ELF-1 (cell line): ENCODE data around the gene SIL1.
A peak's percentile ranks its signal among the peaks of the same experiment; 100 is the strongest.
"Not testable (repeated sequence)": the region's sequence is repeated elsewhere in the genome, so short reads cannot be mapped to it uniquely, and the experiment has no call there.

Experiments
- DNase-seq: peaks from one replicate; pipeline ENCODE4 v3.0.0-alpha.2; 2016; ENCODE audit warnings: low read depth, low spot score

The SIL1 gene

DNA sequence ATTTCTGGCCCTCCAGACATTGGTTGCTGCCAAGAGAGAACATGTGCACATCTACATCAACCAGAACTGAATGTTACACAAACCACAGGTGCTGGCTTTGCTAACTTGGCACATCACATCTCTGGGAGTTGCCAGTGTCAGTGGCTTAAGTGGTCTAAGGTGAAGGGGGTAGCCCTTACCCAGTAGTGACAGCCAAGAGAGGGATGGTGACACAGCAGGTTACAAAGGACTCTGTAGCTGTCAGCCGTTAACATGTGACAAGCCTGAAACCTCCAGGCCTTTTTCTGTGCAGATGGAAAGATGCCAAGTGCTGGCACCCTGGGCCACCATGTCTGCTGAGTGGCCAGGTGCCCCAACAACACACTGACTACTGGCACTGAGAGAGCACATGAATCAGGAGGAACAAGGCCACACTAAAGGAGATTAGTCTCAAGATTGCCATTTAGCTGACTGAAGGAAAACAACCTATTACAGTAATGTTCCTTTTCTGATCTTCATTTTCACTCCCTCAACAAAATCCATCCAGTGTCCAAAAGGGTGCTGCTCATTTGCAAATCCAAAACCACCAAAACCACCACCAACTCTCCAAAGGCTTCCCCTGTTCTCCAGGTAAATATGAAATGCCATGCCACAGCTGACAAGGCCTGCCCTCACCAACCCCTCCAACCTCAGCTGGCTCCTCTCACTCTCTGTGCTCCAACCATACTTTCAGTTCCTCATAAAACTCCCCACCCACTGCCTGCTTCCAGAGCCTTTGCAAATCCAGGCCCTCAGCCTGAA is 20.2 kb downstream of the SIL1 start:
- DNase-seq: no peak

DNA sequence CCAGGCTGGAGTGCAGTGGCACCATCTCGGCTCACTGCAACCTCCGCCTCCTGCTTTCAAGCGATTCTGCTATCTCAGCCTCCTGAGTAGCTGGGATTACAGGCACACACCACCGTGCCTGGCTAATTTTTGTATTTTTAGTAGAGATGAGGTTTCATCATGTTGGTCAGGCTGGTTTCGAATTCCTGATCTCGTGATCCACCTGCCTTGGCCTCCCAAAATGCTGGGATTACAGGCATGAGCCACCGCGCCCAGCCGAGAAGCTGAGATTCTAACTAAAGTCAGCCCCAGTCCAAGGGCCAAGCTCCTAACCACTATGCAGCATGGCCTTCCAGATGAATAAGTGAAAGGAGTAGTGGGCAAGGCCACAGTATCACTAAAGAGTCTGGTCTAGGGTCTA is 20.9 kb downstream of the SIL1 start:
- DNase-seq: not testable (repeated sequence)

- DNase-seq: not testable (repeated sequence)
Observed at GRCh38 chr5:139174382-139174781, 23.8 kb downstream of the SIL1 start.

DNA sequence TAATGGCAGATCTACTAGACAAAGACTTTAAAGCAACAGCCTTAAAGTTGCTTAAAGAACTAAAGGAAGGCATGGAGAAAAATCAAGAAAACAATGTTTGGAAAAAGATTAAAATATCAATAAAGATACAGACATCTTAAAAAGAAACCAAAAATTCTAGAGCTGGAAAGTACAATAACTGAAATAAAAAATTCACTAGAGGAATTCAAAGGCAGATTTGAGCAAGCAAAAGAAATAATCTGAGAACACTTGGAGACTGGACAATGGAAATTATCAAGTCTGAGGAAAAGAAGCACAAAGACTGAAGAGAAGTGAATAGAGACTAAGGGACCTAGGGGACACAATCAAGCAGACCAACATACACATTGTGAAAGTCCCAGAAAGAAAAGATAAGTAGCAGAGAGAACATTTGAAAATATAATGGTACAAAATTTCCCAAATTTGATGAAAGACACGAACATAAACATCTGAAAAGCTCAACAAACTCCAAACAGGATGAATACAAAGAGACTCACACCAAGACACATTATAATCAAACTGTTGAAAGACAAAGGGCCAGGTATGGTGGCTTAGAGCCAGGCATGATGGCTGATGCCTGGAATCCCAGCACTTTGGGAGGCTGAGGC is 26.3 kb downstream of the SIL1 start:
- no peak for DNase-seq

DNA sequence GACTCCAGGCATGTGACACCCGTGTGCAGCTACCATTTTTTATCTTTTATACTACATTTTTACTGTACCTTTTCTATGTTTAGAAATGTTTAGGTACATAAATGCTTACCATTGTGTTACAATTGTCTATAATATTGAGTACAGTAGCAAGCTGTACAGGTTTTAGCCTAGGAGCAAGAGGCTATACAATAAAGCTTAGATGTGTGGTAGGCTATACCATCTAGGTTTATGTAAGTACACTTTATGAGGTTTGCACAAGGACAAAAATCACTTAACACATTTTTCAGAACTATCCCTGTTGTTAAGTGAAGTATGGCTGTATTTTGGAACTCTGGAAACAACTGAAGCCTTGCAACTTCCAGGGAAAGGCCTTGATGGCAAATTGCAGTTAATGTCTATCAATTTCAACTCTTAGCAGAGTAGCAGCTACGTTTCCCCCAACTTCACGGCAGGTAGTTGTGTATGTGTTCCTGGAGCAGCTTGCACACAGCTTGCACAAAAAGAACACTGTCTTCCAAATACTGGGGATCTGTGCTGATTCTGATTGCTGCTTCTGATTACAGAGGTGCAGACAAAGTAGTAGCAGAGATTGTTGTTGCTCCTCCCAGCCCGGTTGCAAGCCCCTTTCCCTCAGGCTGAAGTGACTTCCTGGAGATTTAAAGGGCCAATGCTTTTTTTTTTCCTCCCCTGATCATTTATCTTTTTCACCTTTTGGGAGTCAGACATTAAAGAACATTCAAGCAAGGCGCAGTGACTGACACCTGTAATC is 30.0 kb downstream of the SIL1 start:
- no peak for DNase-seq

DNA sequence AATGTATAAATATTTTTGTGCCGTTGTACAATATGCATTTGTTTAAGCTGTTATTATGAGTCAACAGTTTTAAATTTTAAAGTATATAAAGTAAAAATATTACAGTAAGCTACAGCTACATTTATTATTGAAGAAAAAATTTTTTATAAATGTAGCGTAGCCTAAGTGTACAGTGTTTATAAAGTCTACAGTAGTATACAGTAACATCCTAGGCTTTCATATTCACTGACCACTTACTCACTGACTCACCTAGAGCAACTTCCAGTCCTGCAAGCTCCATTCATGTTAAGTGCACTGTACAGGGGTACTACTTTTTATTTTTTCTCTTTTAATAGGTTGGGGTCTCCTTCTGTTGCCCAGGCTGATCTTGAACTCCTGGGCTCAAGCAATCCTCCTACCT is 30.6 kb downstream of the SIL1 start:
- DNase-seq: no peak

- peak; percentile 40 for DNase-seq
Observed at GRCh38 chr5:139167063-139167462, 31.1 kb downstream of the SIL1 start.

DNA sequence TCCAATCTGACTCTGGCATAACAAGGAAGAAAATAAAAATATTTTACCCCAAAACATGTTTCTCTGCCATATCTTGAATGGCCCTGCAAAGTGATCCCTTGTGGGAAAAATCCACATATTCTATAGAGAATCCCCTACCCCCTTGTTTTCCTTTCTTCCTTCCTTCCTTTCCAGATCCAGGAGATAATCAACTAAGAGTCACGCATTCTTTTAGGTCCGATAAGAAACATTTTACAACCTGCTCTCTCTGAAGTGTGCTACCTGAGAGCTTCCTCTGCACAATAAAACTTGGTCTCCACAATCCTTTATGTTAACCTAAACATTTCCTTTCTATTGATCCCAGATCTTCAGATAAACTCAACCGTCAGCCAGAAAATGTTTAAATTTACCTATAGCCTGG is 33.3 kb downstream of the SIL1 start:
- DNase-seq: not testable (repeated sequence)

DNA sequence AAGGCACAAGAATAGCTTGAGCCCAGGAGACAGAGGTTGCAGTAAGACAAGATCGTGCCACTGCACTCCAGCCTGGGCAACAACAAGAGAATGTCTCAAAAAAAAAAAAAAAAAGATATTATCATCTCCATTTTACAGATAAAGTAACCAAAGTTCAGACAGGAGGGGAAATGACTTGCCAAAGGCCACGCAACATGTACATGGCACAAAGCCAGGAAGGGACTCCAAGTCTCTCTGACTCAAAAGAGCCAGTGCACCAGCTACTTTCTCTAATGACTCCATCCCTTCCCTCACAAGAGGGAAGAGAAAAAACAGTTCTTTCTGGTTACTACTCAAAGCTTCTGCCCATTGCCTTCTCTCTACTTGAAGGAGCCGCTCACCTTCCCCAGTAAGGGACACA is 34.1 kb downstream of the SIL1 start:
- no peak for DNase-seq

- no peak for DNase-seq
Observed at GRCh38 chr5:139162448-139162847, 35.7 kb downstream of the SIL1 start.

- DNase-seq: no peak
Observed at GRCh38 chr5:139158791-139159190, 39.4 kb downstream of the SIL1 start.

DNA sequence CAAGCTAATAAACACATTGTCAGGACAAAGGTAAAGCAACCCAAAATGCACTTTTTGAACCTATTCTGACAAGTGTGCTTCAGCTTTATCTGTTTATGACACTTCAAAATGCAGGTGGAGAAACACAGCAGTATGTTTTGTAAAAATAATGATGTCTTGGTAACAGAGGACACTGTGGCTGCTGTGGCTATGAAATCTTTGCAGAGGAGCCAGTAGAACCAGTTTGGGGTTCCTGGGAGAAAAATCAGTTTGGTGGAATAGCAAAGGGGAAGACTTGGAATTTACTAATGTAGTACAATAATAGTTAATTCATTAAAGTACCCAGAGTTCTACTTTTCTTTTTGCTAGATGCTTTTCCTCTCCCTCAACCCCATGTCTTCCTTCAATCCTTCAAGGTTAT is 40.6 kb downstream of the SIL1 start:
- DNase-seq: no peak

DNA sequence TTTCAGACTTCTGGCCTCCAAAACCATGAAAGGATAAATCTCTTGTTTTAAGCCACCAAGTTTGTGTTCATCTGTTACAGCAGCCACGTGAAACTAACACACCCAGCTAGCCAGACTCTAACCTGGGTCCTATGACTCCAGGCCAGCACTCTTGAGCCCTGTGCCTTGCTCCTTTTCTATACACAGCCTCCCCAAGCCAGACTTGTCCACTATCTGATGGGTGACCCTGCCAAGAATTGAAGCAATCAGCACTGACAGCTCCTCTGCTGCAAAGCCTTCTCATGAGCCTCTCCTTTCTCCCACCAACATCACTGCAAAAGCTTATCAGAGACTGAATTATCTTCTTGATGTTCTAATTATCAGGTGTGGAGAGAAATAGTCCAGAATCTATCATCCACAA is 41.4 kb downstream of the SIL1 start:
- DNase-seq: no peak

- no peak for DNase-seq
Observed at GRCh38 chr5:139155333-139155732, 42.8 kb downstream of the SIL1 start.

DNA sequence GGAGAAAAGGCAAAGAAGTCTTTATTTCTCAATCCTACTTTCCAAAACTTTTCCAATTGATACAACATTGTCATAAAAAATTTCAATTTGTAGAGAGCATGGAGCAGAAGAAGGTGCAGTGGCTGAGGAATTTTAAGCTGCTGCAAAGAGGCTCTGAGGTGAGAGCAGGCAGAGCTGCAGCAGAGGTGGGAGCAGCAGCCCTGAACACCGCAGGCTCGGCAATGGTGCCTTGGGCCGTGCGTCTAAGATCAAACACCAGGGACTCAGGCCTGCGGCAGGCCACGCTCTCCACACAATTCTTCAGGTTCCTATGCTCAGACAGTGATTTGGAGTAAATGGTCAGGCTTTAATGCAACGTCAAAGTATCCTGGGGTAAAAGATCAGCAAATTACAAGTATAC is 46.3 kb downstream of the SIL1 start:
- DNase-seq: peak; percentile 76

DNA sequence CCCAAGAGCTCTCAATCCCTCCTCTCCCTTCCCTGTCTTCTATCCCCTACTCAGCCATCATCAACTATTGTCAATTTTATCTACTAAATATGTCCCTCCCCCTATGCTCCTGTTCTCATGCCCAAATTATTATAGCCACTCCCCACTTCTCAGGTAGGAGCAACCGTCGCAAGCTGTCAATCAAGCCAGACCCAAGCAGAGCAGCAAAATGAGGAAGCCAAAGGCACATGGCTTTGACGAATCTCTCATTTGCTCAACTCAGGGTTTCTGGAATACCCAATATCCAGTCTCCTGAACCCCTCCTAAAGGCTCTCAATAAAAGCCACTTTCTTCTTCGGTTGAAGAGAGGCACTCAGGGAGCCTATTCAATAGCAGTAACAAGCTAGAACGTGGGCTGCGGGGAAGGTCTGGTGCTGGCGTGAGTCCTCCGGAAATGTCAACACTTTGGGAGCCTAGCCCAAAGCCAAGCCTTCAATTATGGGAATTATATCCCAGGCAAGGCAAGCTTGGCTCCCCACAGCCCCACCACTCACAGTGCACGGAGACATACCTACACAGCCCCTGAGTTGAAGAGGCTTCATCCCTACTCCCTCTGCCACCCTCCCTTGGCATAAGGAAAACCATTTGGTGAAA is 47.7 kb downstream of the SIL1 start:
- no peak for DNase-seq

- DNase-seq: no peak
Observed at GRCh38 chr5:139149477-139150199, 48.5 kb downstream of the SIL1 start.

GRCh38 chr5:139148986-139149385 is 49.2 kb downstream of the SIL1 start:
- DNase-seq: no peak

- DNase-seq: no peak
Observed at GRCh38 chr5:139148306-139148705, 49.9 kb downstream of the SIL1 start.

DNA sequence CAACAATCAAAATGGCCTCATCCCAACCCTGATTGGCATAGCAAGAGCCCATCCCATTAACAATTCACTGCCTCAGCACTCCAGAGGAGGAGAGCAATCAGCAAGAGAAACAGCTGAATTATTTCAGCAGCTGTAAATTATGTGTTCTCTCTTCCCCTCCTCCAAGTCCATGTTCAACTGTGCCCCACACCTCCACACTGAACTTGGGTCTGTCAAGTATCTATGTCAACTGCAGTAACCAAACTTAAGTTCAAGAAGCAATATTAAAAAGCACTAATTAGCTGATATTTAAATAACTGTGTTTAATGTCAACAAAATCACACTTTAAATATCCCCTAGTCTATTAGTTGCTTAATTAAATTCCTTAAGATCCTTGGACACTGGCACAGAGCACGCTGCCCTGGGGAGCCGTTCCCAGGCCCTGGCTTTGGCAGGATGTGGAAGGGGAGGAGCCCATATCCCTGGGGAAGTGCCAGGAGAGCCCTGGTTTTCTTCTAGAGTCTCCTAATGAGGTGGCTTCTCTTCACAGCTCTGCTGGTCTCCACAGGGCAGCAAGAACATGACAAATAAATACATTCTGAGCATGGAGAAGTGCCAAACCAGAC is 50.6 kb downstream of the SIL1 start:
- no peak for DNase-seq

DNA sequence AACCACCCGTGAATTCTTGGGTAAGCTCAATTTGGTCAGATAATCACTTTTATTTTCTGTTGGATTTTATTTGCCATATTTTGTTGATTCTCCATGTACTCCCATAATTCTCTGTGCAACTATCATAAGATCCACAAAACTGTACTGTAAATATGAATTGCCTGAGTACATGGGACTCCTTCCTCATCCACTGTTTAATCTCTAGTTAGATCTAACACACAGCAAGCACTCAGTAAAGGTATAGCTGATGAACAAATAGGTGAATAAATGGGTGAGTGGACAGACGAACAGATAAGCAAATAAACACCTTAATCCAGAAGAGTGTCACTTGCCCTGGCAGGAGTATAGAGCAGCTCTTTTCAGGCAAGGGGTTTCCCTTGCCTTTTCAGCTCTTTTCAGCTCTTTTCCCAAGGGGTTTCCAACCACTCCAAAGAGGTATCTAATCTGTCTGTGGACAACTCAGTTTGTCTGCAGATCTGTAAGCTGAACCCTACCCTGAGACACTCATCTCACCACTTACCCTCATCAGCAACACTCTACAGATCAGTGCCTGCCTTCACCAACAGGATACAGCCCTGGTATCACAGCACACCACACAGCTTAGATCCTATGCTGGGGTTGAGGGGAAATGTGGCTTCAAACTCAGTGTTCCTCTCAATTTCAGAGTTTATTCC is 51.2 kb downstream of the SIL1 start:
- DNase-seq: no peak
